GM21576 (cell line): Measurements from ENCODE around the gene GPR84.

Experiments used
- ATAC-seq: cut with Tn5 transposase; IDR thresholded peaks from one replicate; pipeline ENCODE4 v1.9.1; 2021; ENCODE audit warnings: mild to moderate bottlenecking, moderate library complexity; ENCODE audit not compliant: unreplicated experiment

GPR84 gene

DNA sequence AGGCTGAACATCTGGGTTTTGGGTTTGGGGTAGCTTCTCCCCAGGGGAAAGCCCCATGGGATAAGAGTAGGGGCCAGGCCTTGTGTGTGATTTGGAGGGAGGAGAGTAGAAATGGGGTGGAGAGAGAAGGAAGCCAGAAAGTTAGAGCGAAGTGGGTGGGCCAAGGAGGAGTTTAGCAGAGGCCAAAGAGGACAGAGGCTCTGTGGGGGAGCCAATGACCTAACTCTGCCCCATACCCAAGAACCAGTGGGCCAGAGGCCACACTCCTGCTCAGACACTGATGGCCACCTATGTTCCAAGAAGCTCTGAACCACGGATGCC, 10.9 kb upstream of the GPR84 start:
- ATAC-seq, result no peak

GRCh38 chr12:54374562-54375258, 10.4 kb upstream of the GPR84 start:
- no peak for ATAC-seq

DNA sequence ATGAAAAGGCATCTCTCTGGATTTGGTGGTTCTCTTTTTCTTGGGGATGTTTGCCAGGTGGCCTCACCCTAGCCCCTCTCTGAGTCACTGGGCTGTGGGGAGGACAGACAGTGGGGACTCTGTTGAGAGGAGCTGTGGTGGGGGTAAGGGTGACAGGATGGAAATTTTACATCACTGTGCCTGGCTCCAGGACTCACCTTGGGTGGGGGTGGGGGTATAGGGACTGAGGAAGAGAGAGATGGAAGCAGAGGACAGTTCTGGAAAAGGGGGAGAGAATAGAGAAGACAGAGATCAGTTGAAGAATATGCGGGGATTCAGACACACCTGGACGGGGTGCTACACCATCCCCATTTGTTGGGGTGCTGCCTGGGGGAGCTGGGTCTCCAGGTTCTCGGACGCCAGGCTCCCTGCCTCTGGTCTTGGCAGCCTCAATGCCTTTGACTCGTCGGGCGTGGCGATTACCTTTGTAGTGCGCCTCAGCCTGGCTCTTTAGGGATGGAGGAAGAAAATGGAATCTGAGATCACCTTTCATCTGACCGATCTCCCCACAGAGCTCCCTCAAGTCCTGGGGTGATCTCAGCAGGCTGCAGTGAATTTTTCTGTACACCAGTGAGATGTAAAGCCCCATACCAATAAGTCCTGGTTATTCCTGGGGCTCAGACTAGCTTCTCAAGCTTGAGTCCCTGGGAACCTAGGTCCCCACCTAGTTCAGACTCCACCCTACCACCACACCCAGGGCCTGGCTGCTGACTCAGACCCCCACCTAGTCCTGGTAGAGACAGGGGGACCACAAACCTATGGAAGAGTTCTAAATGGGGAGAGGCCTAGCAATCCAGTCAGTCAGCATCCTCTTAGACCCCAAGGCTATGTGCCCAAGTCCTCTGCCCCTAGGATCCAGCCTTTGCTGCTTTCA, 9.6 kb upstream of the GPR84 start:
- no peak for ATAC-seq

- no peak for ATAC-seq
Measured at GRCh38 chr12:54372113-54372806, 8.0 kb upstream of the GPR84 start.

GRCh38 chr12:54371328-54372112, 7.2 kb upstream of the GPR84 start:
- no peak for ATAC-seq

DNA sequence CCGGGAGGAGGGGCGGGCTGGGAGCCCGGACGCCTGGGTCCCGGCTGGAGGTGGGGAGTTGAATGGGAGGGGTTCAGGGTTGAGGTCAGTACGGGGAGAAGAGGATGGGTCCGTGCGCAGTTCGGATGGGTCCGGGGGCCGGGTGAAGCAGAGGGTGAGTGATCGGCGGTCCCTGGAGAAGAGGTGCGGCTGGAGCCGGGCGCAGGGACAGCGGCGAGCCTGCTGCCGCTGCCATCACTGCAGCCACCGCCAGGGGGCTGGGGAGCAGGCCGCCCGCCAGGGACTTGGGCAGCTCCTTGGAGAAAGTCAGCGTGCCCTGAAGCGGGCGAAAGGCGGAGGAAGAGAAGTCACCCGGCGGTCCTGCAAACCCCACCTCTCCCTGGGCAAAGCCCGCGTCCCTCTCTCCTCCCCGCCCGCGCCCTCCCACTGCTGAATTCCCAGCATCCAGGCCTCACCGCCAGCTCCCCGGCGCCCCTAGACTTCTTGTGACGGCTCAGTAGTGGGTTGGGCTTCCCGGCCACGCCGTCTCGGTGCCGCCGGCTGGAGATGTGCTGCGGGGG, 6.0 kb upstream of the GPR84 start:
- no peak for ATAC-seq

- no peak for ATAC-seq
Measured at GRCh38 chr12:54369597-54370131, 5.4 kb upstream of the GPR84 start.

DNA sequence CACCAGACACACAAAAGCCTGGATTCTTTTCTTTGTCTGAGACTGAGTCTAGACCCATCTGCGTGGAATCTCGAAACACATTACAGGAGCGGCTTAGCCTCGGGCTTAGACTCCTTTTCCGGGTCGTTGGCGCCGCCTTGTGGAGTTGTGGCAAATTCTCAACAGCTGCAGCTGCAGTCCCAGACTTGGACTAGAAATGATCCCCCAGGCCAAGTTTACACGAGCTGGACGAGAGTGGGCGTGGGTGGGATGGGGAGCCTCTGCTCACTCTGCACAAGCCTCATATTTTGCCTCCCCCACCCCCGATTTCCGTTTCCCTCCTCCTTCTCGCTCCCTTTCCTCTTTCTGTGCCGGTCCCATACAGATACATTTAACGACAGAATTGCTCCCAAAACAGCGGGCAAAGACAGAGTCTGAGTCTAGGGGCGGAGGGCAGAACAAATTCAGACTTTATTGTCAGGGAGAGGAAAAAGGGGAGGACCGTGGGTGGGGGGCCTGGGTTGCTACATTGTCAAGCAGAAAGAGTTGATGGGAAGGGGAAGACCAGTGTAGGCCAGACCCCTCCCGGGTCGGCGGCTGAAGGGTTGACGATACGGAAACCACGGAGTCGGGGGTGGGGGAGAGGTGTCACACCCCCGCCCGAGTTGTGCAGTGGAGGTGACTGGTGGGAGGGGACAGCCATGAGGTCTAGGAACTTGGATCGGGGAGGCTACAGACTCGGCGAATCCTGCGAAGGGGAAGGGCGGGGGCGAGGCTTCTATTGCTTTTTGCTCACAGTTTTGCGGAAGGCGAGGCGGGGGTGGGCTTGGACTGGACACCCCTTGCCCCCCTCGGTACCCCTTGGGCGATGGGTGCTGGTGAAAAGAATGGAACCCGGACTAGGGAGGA, 4.7 kb upstream of the GPR84 start:
- ATAC-seq, result peak; percentile 66

DNA sequence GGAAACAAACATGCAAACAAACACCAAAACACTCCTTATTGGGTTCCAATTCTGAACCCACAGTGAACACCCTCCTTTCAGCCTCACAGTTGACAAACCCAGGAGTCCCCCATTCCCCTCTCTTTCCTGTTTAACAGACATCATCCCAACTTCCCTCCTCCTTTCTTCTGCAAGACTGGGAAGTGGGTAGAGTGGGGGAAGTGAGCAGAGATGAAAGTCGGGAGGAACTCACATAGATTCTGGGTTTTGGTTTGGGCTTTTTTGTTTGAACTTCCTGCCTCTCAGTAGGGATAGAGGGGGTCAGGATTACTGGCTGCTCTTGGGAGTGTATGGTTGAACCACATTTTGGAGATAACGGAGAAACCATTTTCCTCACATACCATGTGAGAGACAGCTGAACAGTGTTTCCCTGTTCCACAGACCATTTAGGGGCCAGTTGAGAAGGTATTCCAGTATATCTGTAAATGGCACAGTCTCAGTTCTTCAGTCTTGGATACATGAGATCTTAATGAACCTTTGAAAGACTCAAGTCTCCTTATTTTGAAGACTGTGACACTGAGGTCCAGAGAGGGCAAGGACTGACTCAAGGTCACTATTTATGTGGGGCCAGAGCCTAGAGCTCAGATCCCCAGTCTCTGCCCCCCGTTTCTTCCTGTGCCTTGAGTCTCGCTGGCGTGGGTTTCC, 3.9 kb upstream of the GPR84 start:
- ATAC-seq, result peak; percentile 8

GRCh38 chr12:54363618-54364017, 668 bp downstream of the GPR84 start:
- ATAC-seq, result no peak

DNA sequence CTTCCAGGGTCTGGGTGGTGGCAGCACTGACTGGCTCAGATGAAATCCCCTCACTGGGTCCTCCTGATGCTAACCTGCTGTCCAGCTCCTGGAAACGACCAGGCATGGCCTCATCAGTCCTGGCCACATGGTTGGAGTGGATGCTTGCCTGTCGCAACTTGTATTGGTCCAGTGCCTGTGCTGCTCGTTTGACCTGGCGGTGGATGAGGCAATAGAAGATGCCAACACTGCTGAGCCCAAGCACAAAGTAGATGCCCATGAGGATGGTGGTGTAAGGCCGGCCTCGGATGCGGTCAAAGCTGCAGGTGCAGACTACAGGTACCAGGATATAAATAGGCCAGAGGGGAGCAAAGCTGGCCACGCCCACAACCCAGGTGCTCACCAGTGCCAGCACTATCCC, 1.2 kb downstream of the GPR84 start:
- ATAC-seq, result no peak

- no peak for ATAC-seq
Measured at GRCh38 chr12:54360717-54361456, 3.4 kb downstream of the GPR84 start.

- no peak for ATAC-seq
Measured at GRCh38 chr12:54359762-54360351, 4.4 kb downstream of the GPR84 start.

DNA sequence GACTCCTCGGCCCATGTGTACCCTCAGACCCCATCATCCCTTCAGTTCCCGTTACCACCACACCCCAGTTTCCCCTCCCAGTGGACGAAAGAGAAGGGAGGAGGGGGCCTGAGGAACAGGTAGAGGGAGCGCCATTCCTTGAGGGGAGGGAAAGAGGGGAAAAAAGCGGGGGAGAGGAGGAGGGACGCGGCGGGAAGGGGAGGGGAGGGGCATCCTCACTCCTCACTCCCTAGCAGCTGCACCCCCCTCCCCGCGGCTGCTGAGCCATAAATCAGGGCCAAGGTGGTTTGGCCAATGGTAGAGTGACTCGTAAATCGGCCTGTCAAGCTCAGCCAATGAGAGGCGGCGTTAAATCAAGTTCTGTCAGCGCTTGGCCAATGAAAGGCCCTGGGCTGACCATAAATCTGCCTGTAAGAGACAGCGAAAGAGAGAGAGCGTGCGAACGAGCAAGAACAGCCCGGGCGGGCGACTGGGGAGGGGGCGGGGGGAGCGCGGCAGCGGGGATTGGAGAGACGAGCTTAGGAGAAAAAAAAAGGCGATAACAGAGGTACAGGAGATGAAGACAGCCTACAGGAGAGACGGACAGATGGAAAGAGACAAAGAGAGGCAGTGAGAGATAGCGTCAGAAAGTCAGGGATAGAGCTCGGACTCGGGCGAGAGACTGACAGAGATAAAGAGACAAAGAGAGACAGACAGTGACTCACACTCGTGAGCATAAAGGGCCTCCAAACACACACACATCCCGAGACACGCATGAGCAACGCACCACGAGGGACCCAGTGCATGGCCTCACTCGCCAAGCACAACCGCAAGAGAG, 5.1 kb downstream of the GPR84 start:
- peak; percentile 98 for ATAC-seq

- ATAC-seq, result no peak
Measured at GRCh38 chr12:54358191-54358944, 5.9 kb downstream of the GPR84 start.

- ATAC-seq, result no peak
Measured at GRCh38 chr12:54357506-54358190, 6.6 kb downstream of the GPR84 start.
